Mesenchymal stem cell (in vitro differentiated cells and primary cell): ENCODE measurements around the gene KLHL29.
A peak's percentile ranks its signal among the peaks of the same experiment; 100 is the strongest.

Source experiments
- DNase-seq: peaks from one replicate; pipeline ENCODE4 v3.0.0-alpha.2; 2013
- H2AFZ ChIP-seq: one replicate; pipeline ENCODE4 v1.6.1; 2013; ENCODE audit warnings: low read depth, mild to moderate bottlenecking, control low read depth, inconsistent platforms, low read length, moderate library complexity
- H2AK5ac ChIP-seq: 2 replicates; pipeline ENCODE4 v1.6.1; 2013; ENCODE audit warnings: low read length, moderate library complexity, mild to moderate bottlenecking, inconsistent platforms; ENCODE audit not compliant: severe bottlenecking
- H2BK120ac ChIP-seq: one replicate; pipeline ENCODE4 v1.6.1; 2013; ENCODE audit warnings: low read depth, mild to moderate bottlenecking, inconsistent platforms, low read length, moderate library complexity
- H2BK12ac ChIP-seq, 2 experiments: one replicate each; pipeline ENCODE4 v1.6.1; 2013; ENCODE audit warnings: inconsistent platforms in 2 of 2, low read length in 2 of 2, mild to moderate bottlenecking in 2 of 2, moderate library complexity in 2 of 2, control low read depth in 1 of 2
- H2BK15ac ChIP-seq: one replicate; pipeline ENCODE4 v1.6.1; 2013; ENCODE audit warnings: mild to moderate bottlenecking, low read depth, inconsistent platforms; ENCODE audit not compliant: poor library complexity, severe bottlenecking
- H2BK5ac ChIP-seq: 2 replicates; pipeline ENCODE4 v1.6.1; 2013; ENCODE audit warnings: low read depth, mild to moderate bottlenecking, low read length, control low read depth, inconsistent platforms; ENCODE audit not compliant: poor library complexity, severe bottlenecking
- H3K14ac ChIP-seq, 2 experiments: one replicate each; pipeline ENCODE4 v1.6.1; 2013; ENCODE audit warnings: inconsistent platforms in 2 of 2, low read length in 2 of 2, control low read depth in 1 of 2, mild to moderate bottlenecking in 1 of 2, moderate library complexity in 1 of 2
- H3K18ac ChIP-seq, 2 experiments: one replicate each; pipeline ENCODE4 v1.6.1; 2013; ENCODE audit warnings: inconsistent platforms in 2 of 2, low read length in 2 of 2, control low read depth in 1 of 2, low read depth in 1 of 2, mild to moderate bottlenecking in 1 of 2
- H3K23ac ChIP-seq, 2 experiments: one replicate each; pipeline ENCODE4 v1.6.1; 2013; ENCODE audit warnings: inconsistent platforms in 2 of 2, low read length in 2 of 2, mild to moderate bottlenecking in 2 of 2, moderate library complexity in 2 of 2, control low read depth in 1 of 2
- H3K27ac ChIP-seq: 2 replicates; pipeline ENCODE4 v1.5.1; 2013; ENCODE audit warnings: mild to moderate bottlenecking, moderate library complexity, low read length, control low read depth, inconsistent platforms; ENCODE audit not compliant: poor library complexity, severe bottlenecking
- H3K27me3 ChIP-seq, 2 experiments: 2 replicates each; pipeline versions ENCODE4 v1.6.1 to v1.7.0; 2013; ENCODE audit warnings: low read length in 2 of 2, mild to moderate bottlenecking in 2 of 2, moderate library complexity in 2 of 2, control low read depth in 1 of 2, inconsistent platforms in 1 of 2; ENCODE audit not compliant: control insufficient read depth in 1 of 2, insufficient read depth in 1 of 2
- H3K36me3 ChIP-seq, 2 experiments: 2 replicates each; pipeline versions ENCODE4 v1.6.1 to v1.7.0; 2013; ENCODE audit warnings: low read length in 2 of 2, control low read depth in 1 of 2, inconsistent platforms in 1 of 2, low read depth in 1 of 2, mild to moderate bottlenecking in 1 of 2; ENCODE audit not compliant: insufficient read depth in 2 of 2, control insufficient read depth in 1 of 2
- H3K4ac ChIP-seq, 2 experiments: one replicate each; pipeline ENCODE4 v1.6.1; 2013; ENCODE audit warnings: inconsistent platforms in 2 of 2, low read length in 2 of 2, mild to moderate bottlenecking in 2 of 2, moderate library complexity in 2 of 2, control low read depth in 1 of 2, low read depth in 1 of 2
- H3K4me1 ChIP-seq: 2 replicates; pipeline ENCODE4 v1.6.1; 2013; ENCODE audit warnings: low read depth, low read length, control low read depth; ENCODE audit not compliant: control insufficient read depth, insufficient read depth
- H3K4me2 ChIP-seq: 2 replicates; pipeline ENCODE4 v1.6.1; 2013; ENCODE audit warnings: low read length, mild to moderate bottlenecking, inconsistent platforms; ENCODE audit not compliant: poor library complexity, severe bottlenecking
- H3K4me3 ChIP-seq, 2 experiments: 2 replicates each; pipeline versions ENCODE4 v1.5.1 to v1.7.0; 2013; ENCODE audit warnings: low read length in 2 of 2, mild to moderate bottlenecking in 2 of 2, control low read depth in 1 of 2, low read depth in 1 of 2; ENCODE audit not compliant: insufficient read depth in 1 of 2
- H3K79me1 ChIP-seq: replicated peaks from 2 replicates; pipeline ENCODE4 v1.6.1; 2013; ENCODE audit warnings: mild to moderate bottlenecking, control low read depth, low read length, inconsistent platforms; ENCODE audit not compliant: poor library complexity, severe bottlenecking
- H3K9ac ChIP-seq: 2 replicates; pipeline ENCODE4 v1.7.0; 2013; ENCODE audit warnings: mild to moderate bottlenecking, low read length, moderate library complexity
- H3K9me3 ChIP-seq: 2 replicates; pipeline ENCODE4 v1.7.0; 2013; ENCODE audit warnings: mild to moderate bottlenecking, low read length; ENCODE audit not compliant: control insufficient read depth
- H4K8ac ChIP-seq: one replicate; pipeline ENCODE4 v1.6.1; 2013; ENCODE audit warnings: inconsistent platforms, mild to moderate bottlenecking, low read length, moderate library complexity
- H4K91ac ChIP-seq: one replicate; pipeline ENCODE4 v1.6.1; 2013; ENCODE audit warnings: mild to moderate bottlenecking, low read length, inconsistent platforms
- WGBS: methylation state at CpG from one replicate; pipeline ENCODE4 v1.1.7; 2013; ENCODE audit warnings: mixed read lengths; 5-methylcytosine and 5-hydroxymethylcytosine counted together

Gene KLHL29

GRCh38 chr2:23647563-23647962, 262.6 kb downstream of the KLHL29 start:
- no peak overlapping the region for H3K14ac ChIP-seq
- no peak overlapping the region for H2AFZ ChIP-seq
- no peak overlapping the region for H3K4me3 ChIP-seq
- peaks cover 13% of the 10 kb centered on the region for H3K4me1 ChIP-seq
- H4K8ac ChIP-seq = no peak overlapping the region
- no peaks in the 10 kb centered on the region for H3K27me3 ChIP-seq
- peaks cover 6% of the 10 kb centered on the region for H3K9me3 ChIP-seq
- no peak overlapping the region for H3K4me2 ChIP-seq
- no peak overlapping the region for H3K4ac ChIP-seq
- 93% methylated on average over 13 of the region's 13 CpGs for WGBS
- H3K79me1 ChIP-seq = no peaks in the 10 kb centered on the region
- no peak overlapping the region for H3K27ac ChIP-seq
- H2BK12ac ChIP-seq = no peak overlapping the region
- H3K23ac ChIP-seq = no peak overlapping the region
- H2BK5ac ChIP-seq = no peak overlapping the region
- H2BK120ac ChIP-seq = no peak overlapping the region
- no peak overlapping the region for H4K91ac ChIP-seq
- H3K36me3 ChIP-seq = peaks cover 34 to 60% of the 10 kb centered on the region in 2 experiments
- DNase-seq = no peak
- H2AK5ac ChIP-seq = no peak overlapping the region
- H2BK15ac ChIP-seq = no peak overlapping the region
- no peak overlapping the region for H3K9ac ChIP-seq
- H3K18ac ChIP-seq = no peak overlapping the region

GRCh38 chr2:23649303-23649702, 264.3 kb downstream of the KLHL29 start:
- H3K36me3 ChIP-seq = peaks cover 21 to 43% of the 10 kb centered on the region in 2 experiments

GRCh38 chr2:23649819-23650218, 264.8 kb downstream of the KLHL29 start:
- Histone ChIP-seq H3K9ac (no peak overlapping the region), H2BK15ac (no peak overlapping the region), H3K4me1 (peaks cover 13% of the 10 kb centered on the region), H3K18ac (peak overlapping the region in 1 of 2 experiments; percentile 13), H2AFZ (no peak overlapping the region), H2BK5ac (no peak overlapping the region), H3K4me2 (no peak overlapping the region), H3K23ac (no peak overlapping the region), H3K14ac (peak overlapping the region in 1 of 2 experiments; percentile 14), H3K79me1 (no peaks in the 10 kb centered on the region), H3K36me3 (peaks cover 18 to 40% of the 10 kb centered on the region in 2 experiments), H3K9me3 (no peaks in the 10 kb centered on the region), H3K27me3 (no peaks in the 10 kb centered on the region), H3K4me3 (no peak overlapping the region), H2BK12ac (no peak overlapping the region), H3K27ac (no peak overlapping the region), H4K91ac (no peak overlapping the region), H2AK5ac (no peak overlapping the region), H4K8ac (no peak overlapping the region), H3K4ac (peak overlapping the region in 1 of 2 experiments; percentile 28), H2BK120ac (no peak overlapping the region)
- no peak for DNase-seq
- WGBS = 71% methylated on average over 7 of the region's 7 CpGs

More at GRCh38 chr2:23649303-23649702, 264.3 kb downstream of the KLHL29 start:
- no peak overlapping the region for H2BK5ac ChIP-seq
- H2BK15ac ChIP-seq = no peak overlapping the region
- no peak overlapping the region for H4K8ac ChIP-seq
- H3K4ac ChIP-seq = peak overlapping the region in 1 of 2 experiments; percentile 28
- H3K9ac ChIP-seq = no peak overlapping the region
- no peak overlapping the region for H2BK120ac ChIP-seq
- H3K23ac ChIP-seq = no peak overlapping the region
- H3K18ac ChIP-seq = no peak overlapping the region
- H4K91ac ChIP-seq = no peak overlapping the region
- no peak overlapping the region for H2AK5ac ChIP-seq
- H3K27me3 ChIP-seq = no peaks in the 10 kb centered on the region
- H3K4me1 ChIP-seq = peaks cover 13% of the 10 kb centered on the region
- DNase-seq = no peak
- H2AFZ ChIP-seq = no peak overlapping the region
- no peak overlapping the region for H3K27ac ChIP-seq
- 87% methylated on average over 10 of the region's 10 CpGs for WGBS
- no peaks in the 10 kb centered on the region for H3K9me3 ChIP-seq
- no peak overlapping the region for H3K4me2 ChIP-seq
- no peak overlapping the region for H2BK12ac ChIP-seq
- H3K14ac ChIP-seq = no peak overlapping the region
- no peaks in the 10 kb centered on the region for H3K79me1 ChIP-seq
- no peak overlapping the region for H3K4me3 ChIP-seq

GRCh38 chr2:23651187-23652080, 266.5 kb downstream of the KLHL29 start:
- Histone ChIP-seq H2BK120ac (no peak overlapping the region), H2AK5ac (no peak overlapping the region), H3K36me3 (peaks cover 24 to 42% of the 10 kb centered on the region in 2 experiments), H2BK5ac (no peak overlapping the region), H4K8ac (no peak overlapping the region), H3K9me3 (no peaks in the 10 kb centered on the region), H3K9ac (no peak overlapping the region), H2BK15ac (no peak overlapping the region), H3K4me3 (no peak overlapping the region), H3K4me2 (no peak overlapping the region), H3K4me1 (peaks cover 13% of the 10 kb centered on the region), H3K23ac (no peak overlapping the region), H3K18ac (no peak overlapping the region), H3K27me3 (no peaks in the 10 kb centered on the region), H3K27ac (peak overlapping the region; percentile 11), H2BK12ac (no peak overlapping the region), H4K91ac (no peak overlapping the region), H3K79me1 (no peaks in the 10 kb centered on the region), H2AFZ (no peak overlapping the region), H3K14ac (peak overlapping the region in 1 of 2 experiments; percentile 11), H3K4ac (no peak overlapping the region)
- 78% methylated on average over 10 of the region's 10 CpGs for WGBS
- DNase-seq = peak; percentile 77
